Erythroblast (primary cell): ENCODE measurements around the gene BIRC5.

Experiments
- GATA1 ChIP-seq: IDR thresholded peaks from 2 replicates; pipeline ENCODE4 v1.6.1; 2011; ENCODE audit warnings: low read depth, mild to moderate bottlenecking, control low read depth, low read length, moderate library complexity
- POLR2A ChIP-seq: IDR thresholded peaks from 2 replicates; pipeline ENCODE4 v1.6.1; 2011; ENCODE audit warnings: mild to moderate bottlenecking, low read length

GRCh38 chr17:78234261-78234865, 20.3 kb downstream of the BIRC5 start:
- TF ChIP-seq POLR2A (no peak), GATA1 (no peak)
